OCI-LY7 (cell line): ENCODE measurements around the gene INPP5A.

Experiments
- EZH2phosphoT487 ChIP-seq: fragments of 200-600 bp; sonication (generic); IDR thresholded peaks from 2 replicates; pipeline ENCODE4 v1.6.1; 2018; ENCODE audit warnings: low read depth, borderline replicate concordance, mild to moderate bottlenecking, mixed run types, antibody characterized with exemption, low read length, moderate library complexity, mixed read lengths
- TF ChIP-seq, protein P1 (sequence below): fragments of 200-600 bp; sonication (generic); conservative IDR thresholded peaks from 2 replicates; pipeline ENCODE4 v1.5.1; 2014; ENCODE audit warnings: mild to moderate bottlenecking, antibody characterized with exemption, low read length, moderate library complexity, mixed read lengths

DNA sequence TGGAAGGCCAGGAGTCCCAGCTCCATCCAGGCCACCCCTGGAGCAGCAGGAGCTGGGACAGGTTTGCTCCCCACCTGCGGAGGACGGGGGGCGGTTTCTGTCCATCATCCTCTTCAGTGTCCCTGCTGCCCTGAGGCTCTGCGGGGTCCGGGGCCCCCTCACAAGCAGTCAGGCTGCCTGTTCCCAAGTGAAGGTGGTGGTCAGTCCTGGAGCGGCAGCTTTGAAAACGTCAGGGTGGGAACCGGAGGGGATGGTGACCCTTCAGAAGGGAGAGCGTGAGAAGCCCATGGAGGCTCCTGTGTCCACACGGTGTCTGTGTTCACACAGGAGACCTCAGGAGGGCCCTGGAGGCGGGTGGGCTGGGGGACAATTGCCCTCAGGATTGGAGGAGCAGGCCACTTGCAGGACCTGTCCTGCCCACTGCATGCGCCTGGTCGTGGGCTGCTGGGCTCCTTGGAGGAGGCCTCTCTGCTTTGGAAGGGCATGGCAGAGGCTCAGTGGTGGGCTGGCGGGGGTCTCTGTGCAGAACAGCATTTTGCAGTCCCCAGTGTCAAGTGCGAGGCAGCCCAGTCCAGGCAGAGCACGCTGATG is 49.3 kb upstream of the INPP5A start:
- TF ChIP-seq, protein P1, sequence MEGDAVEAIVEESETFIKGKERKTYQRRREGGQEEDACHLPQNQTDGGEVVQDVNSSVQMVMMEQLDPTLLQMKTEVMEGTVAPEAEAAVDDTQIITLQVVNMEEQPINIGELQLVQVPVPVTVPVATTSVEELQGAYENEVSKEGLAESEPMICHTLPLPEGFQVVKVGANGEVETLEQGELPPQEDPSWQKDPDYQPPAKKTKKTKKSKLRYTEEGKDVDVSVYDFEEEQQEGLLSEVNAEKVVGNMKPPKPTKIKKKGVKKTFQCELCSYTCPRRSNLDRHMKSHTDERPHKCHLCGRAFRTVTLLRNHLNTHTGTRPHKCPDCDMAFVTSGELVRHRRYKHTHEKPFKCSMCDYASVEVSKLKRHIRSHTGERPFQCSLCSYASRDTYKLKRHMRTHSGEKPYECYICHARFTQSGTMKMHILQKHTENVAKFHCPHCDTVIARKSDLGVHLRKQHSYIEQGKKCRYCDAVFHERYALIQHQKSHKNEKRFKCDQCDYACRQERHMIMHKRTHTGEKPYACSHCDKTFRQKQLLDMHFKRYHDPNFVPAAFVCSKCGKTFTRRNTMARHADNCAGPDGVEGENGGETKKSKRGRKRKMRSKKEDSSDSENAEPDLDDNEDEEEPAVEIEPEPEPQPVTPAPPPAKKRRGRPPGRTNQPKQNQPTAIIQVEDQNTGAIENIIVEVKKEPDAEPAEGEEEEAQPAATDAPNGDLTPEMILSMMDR = no peak
- TF ChIP-seq EZH2phosphoT487 = no peak
